Stimulated activated CD4-positive, alpha-beta T cell treated with anti-CD3 and anti-CD28 coated beads, Interleukin-2, amount 100 ng/mL, for 24 hours (primary cell): ENCODE measurements around the gene POC5.
"Not testable (repeated sequence)": the region's sequence is repeated elsewhere in the genome, so short reads cannot be mapped to it uniquely, and the experiment has no call there.

Experiments
- DNase-seq, 2 donors: peaks; one replicate each; pipeline ENCODE4 v3.0.0-alpha.2; 2020

Gene POC5

DNA sequence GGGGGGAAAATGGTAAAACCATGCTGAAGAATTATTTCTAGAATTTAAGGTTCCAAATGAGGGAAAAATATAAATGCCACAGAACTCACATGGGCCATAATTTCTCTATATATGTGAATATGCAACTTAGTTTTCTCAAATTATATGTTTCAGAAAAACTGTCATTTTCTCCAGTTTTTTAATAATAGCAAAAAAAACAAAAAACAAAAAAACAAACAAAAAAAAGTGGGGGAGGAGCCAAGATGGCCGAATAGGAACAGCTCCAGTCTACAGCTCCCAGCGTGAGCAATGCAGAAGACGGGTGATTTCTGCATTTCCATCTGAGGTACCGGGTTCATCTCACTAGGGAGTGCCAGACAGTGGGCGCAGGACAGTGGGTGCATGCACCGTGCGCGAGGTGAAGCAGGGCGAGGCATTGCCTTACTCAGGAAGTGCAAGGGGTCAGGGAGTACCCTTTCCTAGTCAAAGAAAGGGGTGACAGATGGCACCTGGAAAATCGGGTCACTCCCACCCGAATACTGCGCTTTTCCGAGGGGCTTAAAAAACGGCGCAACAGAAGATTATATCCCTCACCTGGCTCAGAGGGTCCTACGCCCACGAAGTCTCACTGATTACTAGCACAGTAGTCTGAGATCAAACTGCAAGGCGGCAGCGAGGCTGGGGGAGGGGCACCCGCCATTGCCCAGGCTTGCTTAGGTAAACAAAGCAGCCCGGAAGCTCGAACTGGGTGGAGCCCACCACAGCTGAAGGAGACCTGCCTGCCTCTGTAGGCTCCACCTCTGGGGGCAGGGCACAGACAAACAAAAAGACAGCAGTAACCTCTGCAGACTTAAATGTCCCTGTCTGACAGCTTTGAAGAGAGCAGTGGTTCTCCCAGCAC is 21.5 kb downstream of the POC5 start:
- DNase-seq = not testable (repeated sequence)

DNA sequence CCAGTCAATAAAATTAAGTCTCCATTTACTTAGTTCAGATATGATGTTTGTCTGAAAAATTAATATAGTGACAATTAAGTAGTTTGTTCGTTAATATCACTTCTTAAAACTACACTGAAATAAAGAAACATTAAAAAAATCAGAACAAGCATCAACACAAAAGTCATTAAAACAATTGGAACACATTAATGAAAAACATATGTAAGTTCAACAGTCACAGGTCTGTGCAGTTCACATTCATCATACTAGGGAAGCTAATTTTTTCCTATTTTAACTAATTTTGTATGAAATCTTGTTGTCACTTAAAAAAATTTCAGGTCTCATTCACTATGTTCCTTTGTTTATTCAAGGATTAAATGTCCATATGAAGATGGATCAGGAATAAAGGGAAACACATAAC is 22.5 kb downstream of the POC5 start:
- no peak for DNase-seq

DNA sequence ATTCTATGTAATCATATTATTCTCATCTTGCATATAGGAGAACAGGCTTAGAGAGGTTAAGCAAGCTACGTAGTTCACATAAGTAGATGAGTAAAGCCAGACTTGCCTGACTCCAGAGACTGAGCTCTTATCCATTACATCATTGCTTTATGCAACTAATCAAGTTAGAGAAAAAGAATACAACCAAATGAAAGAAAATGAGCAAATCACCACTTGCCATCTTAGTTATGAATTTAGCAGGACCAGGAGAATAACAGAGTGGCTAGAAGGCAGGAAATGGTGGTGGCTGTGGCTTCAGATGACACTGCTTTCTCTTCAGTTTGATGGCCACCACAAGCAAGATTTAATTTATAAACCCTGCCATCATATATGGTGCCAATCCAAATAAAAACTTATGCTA is 26.6 kb downstream of the POC5 start:
- DNase-seq = no peak

DNA sequence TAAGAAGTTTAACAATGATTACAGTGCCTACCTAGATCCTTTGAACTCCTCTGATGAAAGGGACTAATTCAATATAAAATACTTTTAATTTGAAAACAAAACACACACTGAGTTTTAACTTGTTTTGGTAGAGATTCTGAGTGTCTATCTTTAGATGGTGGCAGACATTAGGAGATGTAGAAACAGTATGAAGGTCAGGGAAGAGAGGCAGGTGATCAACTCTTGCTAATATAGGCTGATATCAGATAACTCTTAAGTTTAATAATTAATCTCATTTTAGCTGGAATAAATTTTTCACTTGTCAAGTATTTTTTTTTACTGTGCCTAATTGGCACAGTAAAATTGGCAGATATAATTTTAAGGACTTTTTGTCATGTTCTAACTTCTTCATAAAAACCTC is 30.8 kb downstream of the POC5 start:
- no peak for DNase-seq

DNA sequence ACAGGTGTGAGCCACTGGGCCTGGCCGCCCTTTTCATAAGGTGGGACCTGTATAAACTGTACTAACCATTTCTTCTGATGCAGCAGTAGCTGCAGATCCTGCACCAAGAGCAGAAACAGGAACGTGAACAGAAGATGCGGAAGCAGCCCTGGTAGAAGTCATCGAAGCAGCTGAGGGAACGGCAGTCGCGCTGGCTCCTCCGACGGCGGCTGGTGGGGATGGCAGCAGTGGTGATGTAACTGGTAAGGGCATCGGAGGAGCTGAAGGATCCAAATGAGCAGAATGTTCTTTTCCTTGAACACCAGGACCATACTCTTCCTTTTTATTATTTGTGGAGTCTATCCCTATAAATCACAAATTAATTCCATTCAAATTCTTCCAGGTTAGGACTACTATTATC is 32.1 kb downstream of the POC5 start:
- DNase-seq = no peak

DNA sequence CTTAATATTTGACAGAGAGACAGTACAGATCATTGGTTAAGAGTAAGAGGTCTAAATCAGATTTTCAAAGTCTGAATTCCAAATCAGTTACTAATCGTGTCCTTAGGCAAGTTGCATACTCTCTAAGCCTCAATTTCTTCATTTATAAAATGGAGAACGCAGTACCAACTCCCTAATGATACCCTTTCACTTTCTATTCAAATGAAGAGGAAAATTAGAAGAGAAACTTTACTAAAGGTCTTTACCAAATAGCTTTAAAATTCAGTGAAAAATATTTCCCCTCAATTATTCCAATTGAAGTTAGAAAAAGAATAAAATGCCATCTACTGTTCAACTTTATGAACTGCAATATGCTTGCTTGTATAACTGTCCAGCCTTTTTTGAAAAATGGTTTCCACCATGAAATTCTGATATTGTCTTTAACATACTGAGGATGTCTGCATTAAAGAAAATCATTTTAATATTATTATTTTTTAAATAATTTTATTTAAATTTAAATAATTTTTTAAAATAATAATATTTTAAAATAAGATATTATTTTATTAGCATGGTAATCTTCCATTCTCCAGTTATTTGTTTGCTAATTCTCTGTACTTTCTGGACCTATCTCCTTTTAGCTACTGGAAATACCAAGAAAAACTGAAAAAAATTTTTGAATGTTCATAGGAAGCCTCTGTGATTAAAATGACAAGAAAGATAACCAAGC is 36.0 kb downstream of the POC5 start:
- no peak for DNase-seq

DNA sequence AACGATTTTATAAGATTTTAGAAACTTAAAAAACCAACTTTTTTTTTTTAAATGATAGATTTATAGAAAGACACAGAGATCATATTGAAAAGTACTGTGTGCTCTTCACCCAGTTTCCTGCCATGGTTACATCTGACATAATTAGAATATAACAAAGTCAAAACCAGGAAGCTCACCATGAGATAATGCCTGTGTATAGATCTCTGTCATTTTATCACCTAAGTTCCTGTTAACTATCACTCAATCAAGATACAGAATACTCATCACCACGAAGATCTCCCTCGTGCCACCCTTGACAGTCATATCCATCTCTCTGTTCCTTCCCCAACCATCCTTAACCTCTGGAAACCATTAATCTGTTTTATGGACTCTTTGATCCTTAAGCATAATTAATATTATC is 39.1 kb downstream of the POC5 start:
- DNase-seq = no peak

DNA sequence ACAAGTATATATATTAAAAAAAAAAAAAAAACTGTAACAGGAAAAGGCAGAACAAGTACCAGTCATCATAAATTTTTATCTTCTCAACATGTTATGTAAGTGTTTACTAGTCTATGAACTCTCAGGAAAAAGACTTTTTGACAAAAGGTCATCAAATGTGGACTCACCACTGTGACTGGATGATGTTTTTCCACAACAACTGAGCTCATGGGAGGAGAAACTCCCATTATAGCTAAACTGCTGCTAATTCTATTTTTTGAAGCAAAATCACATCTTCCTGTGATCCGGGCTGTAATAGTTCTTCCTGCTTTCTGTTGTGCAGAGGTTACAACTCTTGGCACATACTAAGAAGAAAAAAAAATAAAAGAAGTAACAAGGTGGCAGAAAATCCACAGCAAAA is 39.6 kb downstream of the POC5 start:
- DNase-seq = no peak

DNA sequence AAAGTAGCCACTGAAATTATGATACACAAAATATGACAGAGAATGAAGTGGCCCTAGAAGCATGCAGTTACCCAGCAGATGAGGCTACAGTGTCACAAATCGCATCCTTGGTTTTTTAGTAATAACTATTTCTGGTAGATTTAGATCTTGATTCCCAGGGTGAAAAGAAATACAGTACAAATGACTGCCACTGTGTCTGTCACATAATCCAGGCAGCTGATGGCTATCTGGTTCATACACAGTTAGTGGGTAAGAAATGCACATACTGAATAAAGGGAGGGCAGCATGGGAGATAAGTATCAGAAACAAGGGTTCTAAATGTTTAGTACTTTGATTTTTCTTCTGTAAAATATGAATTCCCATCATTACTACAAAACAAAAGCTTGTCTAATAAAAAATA is 41.5 kb downstream of the POC5 start:
- DNase-seq = no peak

DNA sequence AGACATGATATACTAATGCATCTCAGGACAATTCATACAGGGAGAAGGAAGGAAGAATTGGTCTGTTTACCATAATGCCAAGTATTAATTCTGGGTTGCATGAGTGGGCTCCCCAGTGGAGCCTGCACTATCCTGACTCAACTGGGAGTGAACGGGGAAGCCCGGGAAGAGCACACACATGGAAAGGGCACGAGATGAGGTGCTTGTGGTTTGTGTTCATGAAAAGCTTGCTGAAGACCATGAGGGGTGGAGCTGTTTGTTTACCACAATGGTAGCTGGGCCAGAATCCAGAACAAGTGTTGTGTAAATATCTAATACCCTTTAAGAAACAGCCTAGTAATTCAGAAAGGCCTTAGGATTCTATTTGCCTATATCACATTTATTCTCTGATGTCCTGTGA is 44.6 kb downstream of the POC5 start:
- DNase-seq = no peak

DNA sequence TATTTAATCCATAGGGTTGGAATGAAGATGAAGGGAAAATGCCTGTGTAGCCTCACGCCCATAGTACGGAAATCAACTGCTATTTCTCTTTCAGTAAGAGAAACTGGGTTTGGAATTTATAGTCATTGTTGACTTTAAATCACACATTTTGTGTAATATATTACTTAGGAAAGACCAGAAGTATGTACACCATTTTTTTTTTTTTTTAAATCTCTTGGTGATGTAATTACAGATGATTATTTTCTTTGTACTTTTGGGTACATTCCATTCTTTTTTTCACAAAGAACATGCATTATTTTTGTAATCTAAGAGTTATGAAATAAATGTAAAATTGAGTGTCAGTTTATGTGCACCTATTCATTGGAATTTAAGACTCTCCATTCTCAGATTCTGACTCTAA is 45.7 kb downstream of the POC5 start:
- DNase-seq = no peak

DNA sequence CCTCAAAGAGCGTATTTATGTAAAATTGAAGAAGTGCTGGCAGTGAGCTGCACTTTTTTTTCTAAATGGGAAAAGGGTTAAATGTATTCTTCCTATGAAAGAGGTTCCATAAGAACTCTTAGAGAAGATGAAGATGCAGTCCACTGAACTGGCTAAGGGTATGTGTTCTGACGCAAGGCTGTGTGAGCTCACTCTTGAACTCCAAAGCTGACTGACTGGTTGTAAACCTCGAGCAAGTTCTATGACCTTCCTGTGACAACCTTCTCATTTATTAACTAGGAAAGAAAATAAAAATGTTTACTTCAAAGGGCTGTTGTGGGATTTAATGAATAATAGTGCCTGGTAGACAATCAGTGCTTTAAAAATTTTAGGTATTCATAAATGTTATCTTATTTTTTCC is 46.7 kb downstream of the POC5 start:
- no peak for DNase-seq

DNA sequence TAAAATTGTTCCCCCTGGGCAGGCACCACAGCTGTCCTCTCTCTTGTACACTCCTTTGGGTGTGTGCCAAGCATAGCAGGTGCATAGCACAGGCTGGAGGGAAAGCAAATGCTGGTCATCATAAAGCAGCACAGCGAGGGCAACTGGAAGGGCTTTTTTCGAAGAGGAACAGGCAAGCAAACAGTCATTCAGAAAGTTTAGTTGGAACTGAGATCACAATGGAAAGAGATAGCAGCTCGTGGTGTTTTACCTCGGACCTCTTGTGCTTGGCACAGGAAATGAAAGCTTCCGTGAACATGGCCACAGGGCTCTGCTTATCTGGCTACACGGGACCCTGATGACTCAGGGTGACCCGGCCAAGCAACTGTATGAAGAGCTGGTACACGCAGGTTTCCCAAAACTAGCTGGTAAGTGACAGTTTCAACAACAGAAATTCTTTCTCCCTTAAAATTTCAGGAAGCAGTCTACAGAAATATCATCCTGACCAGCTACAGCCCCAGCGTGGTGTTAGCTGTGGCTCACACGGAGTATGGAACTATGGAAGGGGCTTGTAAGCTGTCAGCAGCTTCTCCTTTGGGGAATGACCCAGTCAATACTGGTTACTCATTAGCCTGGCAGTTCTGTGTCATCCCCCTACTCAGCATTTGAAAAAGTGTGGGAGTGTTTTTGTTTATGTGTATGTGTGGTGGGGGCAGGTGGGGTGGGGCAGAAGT is 48.1 kb downstream of the POC5 start:
- DNase-seq = peak; percentile 57 to 69

DNA sequence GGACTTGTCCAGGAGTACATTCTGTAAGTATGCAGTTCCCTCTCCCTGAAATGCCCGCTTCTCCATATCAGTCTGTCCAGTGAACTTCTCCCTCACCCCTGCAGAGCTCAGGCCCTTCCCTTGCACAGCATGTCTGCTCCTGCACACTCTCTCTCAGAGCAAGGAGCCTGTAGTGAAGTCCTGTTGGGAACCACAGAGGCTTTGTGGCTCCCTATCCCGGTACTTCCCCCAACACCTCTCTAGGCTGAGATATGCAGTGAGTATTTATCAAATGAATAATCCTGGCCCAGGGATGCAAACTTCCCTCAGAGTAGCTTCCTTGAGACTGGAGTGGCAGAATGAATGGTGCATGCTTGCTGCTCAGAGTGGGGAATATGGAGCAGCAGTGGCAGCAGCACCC is 48.8 kb downstream of the POC5 start:
- no peak for DNase-seq

DNA sequence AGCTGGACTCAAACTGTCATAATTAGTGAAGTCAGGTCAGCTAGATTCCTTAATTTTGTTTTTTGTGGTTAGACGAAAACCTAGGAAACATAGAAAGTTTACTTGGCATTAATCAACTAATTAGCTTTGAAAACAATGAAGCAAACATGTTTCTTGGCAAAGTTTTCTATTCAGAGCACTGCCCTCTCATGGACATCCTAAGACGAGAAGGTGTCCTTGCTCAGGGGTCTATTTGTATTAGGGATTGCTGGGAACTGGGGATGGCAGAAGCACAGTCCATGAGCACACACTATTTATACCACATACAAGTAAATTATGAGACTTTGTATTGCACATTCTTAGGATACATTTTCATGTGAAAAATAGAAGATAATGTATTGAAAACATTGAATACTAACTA is 49.7 kb downstream of the POC5 start:
- no peak for DNase-seq

DNA sequence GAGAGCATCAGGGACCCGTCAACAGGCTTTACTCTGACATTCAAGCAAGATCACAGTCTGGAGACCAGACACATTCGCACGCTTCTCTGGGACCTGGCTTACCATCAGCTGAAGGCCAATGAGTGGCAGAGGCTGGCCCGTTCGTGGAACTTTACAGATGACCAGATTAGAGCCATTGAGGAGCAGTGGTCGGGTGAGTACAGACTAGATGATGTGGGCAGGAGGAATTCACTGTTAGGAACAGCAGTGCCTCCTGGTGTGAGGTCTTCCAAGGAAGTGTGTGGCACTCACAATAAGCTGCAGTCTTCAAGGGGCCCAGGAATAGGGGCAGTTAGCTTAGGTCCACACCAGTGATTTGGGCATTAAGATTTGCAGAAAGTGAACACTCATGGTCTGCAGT is 50.4 kb downstream of the POC5 start:
- no peak for DNase-seq

DNA sequence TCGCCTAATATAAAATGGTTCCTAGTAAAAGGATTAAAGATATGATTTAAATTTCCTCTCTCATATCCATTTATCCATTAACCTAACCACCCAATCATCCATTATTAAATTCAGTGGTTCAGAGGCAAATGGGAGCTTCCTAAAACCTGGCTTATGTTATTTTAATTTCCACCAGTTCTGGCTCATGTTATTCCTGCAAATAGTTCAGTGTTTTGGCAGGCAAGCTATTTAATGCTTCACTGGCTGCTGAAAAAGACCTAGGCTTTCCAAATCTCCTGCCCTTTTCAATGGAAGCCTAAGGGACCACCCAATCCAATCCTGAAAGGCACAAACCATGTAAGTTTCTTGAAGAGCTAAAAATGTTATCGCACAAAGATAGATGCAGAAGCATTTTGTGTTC is 52.3 kb downstream of the POC5 start:
- DNase-seq = no peak

DNA sequence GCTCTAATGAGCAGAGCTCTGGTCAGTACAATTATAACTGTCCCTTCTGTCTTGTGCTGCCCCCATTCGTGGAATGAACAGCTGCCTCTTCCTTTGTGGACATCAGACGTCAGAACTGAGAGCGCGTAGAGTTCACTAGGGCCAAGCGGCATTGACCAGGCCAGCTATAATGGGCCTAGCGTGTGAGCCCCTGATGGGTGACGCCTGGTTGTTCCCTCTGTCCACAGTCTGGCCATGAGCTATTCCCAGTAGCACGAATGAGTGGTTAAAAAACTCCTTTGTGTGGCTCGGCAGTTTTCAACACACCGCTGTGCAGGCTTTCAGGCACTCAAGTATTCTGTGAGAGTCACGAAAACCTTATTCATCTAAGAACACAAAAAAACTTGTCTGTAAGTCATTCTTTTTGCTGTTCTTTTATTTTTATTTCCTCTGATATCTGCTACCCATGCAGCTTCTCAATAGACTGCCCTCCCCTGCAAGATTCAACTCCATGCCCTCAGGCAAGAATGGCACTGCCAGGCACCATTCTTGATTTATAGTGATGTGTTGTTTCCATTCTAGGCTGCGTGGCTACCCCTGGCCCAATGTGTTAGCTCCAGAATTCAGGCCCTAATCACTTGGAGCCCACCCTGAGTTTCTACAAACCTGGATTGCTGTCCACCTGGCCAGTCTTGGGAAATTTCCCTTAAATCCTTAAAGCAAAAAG is 53.5 kb downstream of the POC5 start:
- DNase-seq = no peak

DNA sequence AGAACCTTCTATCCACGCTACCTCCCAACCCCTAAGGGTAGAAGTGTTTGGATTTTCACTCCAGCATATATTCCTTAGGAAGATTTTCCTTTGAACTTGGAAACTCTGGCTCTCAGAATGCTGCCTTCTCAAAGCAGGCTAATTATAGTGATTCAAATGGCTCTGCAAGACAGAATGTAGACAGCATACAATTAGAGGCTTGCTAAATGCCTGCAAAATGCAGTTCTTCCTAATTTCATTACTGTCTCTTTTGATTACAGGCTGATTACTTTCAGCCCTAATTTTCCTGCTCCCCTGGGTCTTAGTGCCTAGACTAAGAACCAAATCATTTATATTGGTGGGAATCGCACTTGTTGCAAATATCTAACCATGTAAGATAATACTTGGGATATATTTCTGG is 55.2 kb downstream of the POC5 start:
- DNase-seq = no peak

DNA sequence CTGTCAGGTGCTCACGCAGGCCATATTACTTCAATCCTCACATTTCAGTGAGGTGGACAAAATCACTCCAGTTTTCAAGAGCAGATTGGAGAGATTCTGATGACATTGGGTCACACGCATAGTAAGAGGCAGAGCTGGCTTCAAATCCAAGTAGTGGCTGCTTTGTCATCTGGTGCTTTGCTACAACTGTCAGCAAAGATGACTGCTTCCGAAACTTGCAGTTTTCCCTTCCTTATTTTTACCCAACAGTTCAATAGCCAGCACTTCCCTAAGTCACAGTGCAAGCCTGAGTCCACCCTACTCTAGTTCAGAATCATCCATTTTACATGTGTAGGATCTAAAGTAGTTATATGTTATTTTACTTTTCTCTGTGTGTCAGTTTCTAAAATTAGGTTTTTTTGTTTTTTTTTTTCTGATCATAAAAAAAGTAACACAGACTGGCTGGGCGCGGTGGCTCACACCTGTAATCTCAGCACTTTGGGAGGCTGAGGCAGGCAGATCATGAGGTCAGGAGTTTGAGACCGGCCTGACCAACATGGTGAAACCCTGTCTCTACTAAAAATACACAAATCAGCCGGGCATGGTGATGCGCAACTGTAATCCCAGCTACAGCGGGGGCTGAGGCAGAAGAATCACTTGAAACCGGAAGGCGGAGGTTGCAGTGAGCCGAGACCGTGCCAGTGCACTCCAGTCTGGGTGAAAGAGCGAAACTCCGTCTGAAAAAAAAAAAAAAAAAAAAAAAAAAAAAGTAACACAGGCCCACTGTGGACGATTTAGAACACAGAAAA is 56.4 kb downstream of the POC5 start:
- DNase-seq = no peak

DNA sequence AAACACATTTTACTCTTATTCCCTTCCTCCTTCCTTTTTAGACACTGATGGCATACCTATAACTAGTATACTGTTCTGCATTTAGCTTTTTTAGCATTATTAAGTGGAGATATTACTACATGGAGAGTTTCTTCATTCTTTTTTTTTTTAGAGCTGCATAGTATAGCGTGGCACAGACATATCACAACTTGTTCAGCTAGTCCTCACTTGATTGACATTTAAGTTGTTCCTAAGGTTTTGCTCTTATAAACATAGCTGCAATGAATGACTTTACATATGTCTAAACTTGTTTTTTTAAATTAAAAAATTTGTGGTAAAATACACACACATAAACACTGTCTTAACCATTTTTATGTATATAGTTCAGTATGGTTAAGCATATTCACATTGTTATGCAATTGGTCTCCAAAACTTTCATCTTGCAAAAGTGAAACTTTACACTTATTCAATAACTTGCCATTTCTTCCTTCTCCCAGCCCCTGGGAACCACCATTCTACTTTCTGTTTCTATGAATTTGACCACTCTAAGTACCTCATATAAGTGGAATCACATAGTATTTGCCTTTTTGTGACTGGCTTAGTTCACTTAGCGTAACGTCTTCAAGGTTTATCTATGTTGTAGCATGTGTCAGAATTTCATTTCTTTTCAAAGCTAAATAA is 57.3 kb downstream of the POC5 start:
- DNase-seq = no peak
